CD4-positive, alpha-beta T cell (primary cell): ENCODE results near the gene POR. TPM values are rescaled to one million over a fixed set of nuclear protein-coding genes. Genes with fewer than 3 reads are reported as not detected.
A peak's percentile ranks its signal among the peaks of the same experiment; 100 is the strongest.

Source experiments
- ATAC-seq: fragments of 200-7000 bp; cut with Tn5 transposase; one replicate; pipeline ENCODE4 v1.10.0; 2022; ENCODE audit warnings: mild to moderate bottlenecking; ENCODE audit not compliant: poor library complexity
- CTCF ChIA-PET: fragments of 350-600 bp; sonication (Branson Sonifier 250); formaldehyde crosslinking; loops from one replicate; lab custom pipeline; 2021; ENCODE audit warnings: antibody characterized with exemption, inconsistent platforms; lab: Charles Lee
- POLR2A ChIA-PET: fragments of 350-600 bp; sonication (Branson Sonifier 250); formaldehyde crosslinking; loops from one replicate; lab custom pipeline; 2021; ENCODE audit warnings: antibody characterized with exemption, inconsistent platforms; lab: Charles Lee
- DNase-seq, 14 experiments: peaks; one replicate each; pipeline ENCODE4 v3.0.0-alpha.2; 2013 to 2020; ENCODE audit warnings: mixed read lengths in 2 of 14
- H3K27ac ChIP-seq, 2 donors: one replicate each; pipeline versions ENCODE4 v1.5.1 to v1.7.0; 2013; ENCODE audit warnings: low read length in 2 of 2, low read depth in 1 of 2, mild to moderate bottlenecking in 1 of 2
- H3K27me3 ChIP-seq, 2 experiments: 1 replicate in 1 of 2; 2 replicates in 1 of 2; pipeline versions ENCODE4 v1.6.1 to v1.7.0; 2013; ENCODE audit warnings: low read length in 2 of 2, control low read depth in 1 of 2, mild to moderate bottlenecking in 1 of 2, moderate library complexity in 1 of 2; ENCODE audit not compliant: insufficient read depth in 2 of 2, control insufficient read depth in 1 of 2
- H3K36me3 ChIP-seq: one replicate; pipeline ENCODE4 v1.6.1; 2013; ENCODE audit warnings: low read length, control low read depth; ENCODE audit not compliant: insufficient read depth
- H3K4me1 ChIP-seq: one replicate; pipeline ENCODE4 v1.6.1; 2013; ENCODE audit warnings: low read length, control low read depth; ENCODE audit not compliant: insufficient read depth
- H3K4me3 ChIP-seq: one replicate; pipeline ENCODE4 v1.5.1; 2013; ENCODE audit warnings: mild to moderate bottlenecking, low read length, moderate library complexity
- H3K9me3 ChIP-seq, 2 experiments: 1 replicate in 1 of 2; 2 replicates in 1 of 2; pipeline versions ENCODE4 v1.6.1 to v1.7.0; 2013; ENCODE audit warnings: low read length in 2 of 2, mild to moderate bottlenecking in 2 of 2, control low read depth in 1 of 2, moderate library complexity in 1 of 2; ENCODE audit not compliant: control insufficient read depth in 1 of 2, insufficient read depth in 1 of 2
- H3K27ac Mint-ChIP-seq: one replicate; pipeline ENCODE4 v1.8.0; 2020; ENCODE audit warnings: mixed read lengths
- H3K27me3 Mint-ChIP-seq: one replicate; pipeline ENCODE4 v1.8.0; 2021; ENCODE audit warnings: mixed read lengths
- H3K36me3 Mint-ChIP-seq: one replicate; pipeline ENCODE4 v1.8.0; 2021; ENCODE audit warnings: low read depth, mixed read lengths
- H3K4me1 Mint-ChIP-seq: one replicate; pipeline ENCODE4 v1.8.0; 2021; ENCODE audit warnings: low read depth, mixed read lengths
- H3K4me3 Mint-ChIP-seq: one replicate; pipeline ENCODE4 v1.8.0; 2020; ENCODE audit warnings: mild to moderate bottlenecking, mixed read lengths
- H3K9me3 Mint-ChIP-seq: one replicate; pipeline ENCODE4 v1.8.0; 2020; ENCODE audit warnings: mixed read lengths
- intact Hi-C, 2 experiments: fragments of 100-400 bp; cut with DNase I in 1 of 2; cut with micrococcal nuclease in 1 of 2; formaldehyde crosslinking; loops; one replicate each; pipeline versions ENCODE4 v1.15.1 to v1.9.0; 2023 to 2025; cut with DNase I, micrococcal nuclease
- total RNA-seq, 174 experiments: library from RNA in 2 of 174; stranded (reverse) in 2 of 174; gene quantifications; one replicate each; pipeline ENCODE4 v1.2.3 and lab custom pipeline; 2021 to 2026
- TF ChIP-seq, protein P1 (sequence below): fragments of 200-600 bp; IDR thresholded peaks from one replicate; pipeline ENCODE4 v1.8.0; 2022; ENCODE audit warnings: antibody characterized with exemption, mild to moderate bottlenecking

Gene POR
- total RNA-seq, 2 experiments from 2014 or later, result 44.2 to 54.8 TPM

- H3K9me3 Mint-ChIP-seq, result no peaks in the 10 kb centered on the region
- Histone ChIP-seq H3K36me3 (peaks cover 4% of the 10 kb centered on the region), H3K27ac (no peak overlapping the region), H3K4me1 (peaks cover 63% of the 10 kb centered on the region), H3K9me3 (no peaks in the 10 kb centered on the region), H3K4me3 (no peak overlapping the region), H3K27me3 (no peaks in the 10 kb centered on the region)
- TF ChIP-seq, protein P1, sequence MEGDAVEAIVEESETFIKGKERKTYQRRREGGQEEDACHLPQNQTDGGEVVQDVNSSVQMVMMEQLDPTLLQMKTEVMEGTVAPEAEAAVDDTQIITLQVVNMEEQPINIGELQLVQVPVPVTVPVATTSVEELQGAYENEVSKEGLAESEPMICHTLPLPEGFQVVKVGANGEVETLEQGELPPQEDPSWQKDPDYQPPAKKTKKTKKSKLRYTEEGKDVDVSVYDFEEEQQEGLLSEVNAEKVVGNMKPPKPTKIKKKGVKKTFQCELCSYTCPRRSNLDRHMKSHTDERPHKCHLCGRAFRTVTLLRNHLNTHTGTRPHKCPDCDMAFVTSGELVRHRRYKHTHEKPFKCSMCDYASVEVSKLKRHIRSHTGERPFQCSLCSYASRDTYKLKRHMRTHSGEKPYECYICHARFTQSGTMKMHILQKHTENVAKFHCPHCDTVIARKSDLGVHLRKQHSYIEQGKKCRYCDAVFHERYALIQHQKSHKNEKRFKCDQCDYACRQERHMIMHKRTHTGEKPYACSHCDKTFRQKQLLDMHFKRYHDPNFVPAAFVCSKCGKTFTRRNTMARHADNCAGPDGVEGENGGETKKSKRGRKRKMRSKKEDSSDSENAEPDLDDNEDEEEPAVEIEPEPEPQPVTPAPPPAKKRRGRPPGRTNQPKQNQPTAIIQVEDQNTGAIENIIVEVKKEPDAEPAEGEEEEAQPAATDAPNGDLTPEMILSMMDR, result no peak
- H3K4me3 Mint-ChIP-seq, result peak overlapping the region; percentile 95
- intact Hi-C loops, result loop anchor here in 1 of 2 experiments (2.0 to 10.0 kb wide), 2 partner anchors 78 to 478 kb away; partner anchors contain the start of gene TMEM120A
- DNase-seq, result no peak
- no peak for ATAC-seq
- POLR2A ChIA-PET, result interaction anchor here (1.2 to 3.6 kb wide), 6 partner anchors 8 to 442 kb away, joined by 3 to 46 read pairs (median 13); partner anchors contain the start of genes MDH2, RHBDD2, STYXL1 and TMEM120A
- H3K4me1 Mint-ChIP-seq, result peaks cover 63% of the 10 kb centered on the region
- no peak overlapping the region for H3K27ac Mint-ChIP-seq
- no peaks in the 10 kb centered on the region for H3K27me3 Mint-ChIP-seq
- CTCF ChIA-PET, result interaction anchor here (0.9 kb wide), 1 partner anchor 50 kb away, joined by 3 read pairs; no protein-coding TSS in a partner anchor
- peaks cover 17% of the 10 kb centered on the region for H3K36me3 Mint-ChIP-seq
Observed at GRCh38 chr7:75916685-75917634, 2.0 kb downstream of the POR start.

DNA sequence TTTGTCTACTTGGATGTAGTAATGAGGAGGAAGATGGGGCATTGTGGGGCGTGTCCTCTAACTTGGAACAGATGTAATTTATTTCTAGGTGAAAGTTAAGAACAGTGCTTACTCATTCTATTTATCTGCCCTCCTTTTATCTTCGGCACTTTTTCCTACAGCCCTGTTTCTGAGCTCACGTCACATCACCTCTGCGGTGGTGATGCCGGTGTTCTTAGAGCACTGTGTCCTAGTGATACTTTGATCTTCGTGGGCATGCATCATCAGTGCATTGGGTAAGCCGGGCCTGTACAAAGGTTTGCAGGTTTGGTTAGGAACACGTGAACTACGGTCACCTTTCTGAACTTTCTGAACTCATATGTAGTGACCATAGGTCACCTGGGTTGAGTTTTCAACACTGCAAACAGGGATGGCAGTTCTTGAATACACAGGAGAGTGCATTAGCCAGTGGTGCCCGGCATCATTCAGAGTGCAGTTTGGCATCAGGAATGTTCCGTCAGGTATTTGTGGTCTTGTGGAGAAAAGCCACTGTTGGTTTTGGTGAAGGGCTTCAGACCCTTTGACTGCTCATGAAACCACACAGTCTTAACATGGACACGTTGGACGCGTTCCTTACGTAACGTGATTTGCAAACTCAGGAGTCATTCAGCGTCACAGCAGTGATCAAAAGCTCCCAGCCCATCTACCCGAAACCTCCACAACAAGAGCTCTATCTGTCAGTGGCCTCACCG is 5.6 kb downstream of the POR start:
- Histone ChIP-seq H3K27ac (no peak overlapping the region), H3K27me3 (no peaks in the 10 kb centered on the region), H3K36me3 (peaks cover 4% of the 10 kb centered on the region), H3K4me3 (no peak overlapping the region), H3K9me3 (no peaks in the 10 kb centered on the region), H3K4me1 (peaks cover 48% of the 10 kb centered on the region)
- peaks cover 15% of the 10 kb centered on the region for H3K36me3 Mint-ChIP-seq
- ATAC-seq (peak; percentile 73), DNase-seq (peak in 9 of 14 experiments; percentile 5 to 54 (median 27))
- no peaks in the 10 kb centered on the region for H3K27me3 Mint-ChIP-seq
- TF ChIP-seq, protein P1, result no peak
- CTCF ChIA-PET, result no interaction called here
- peaks cover 46% of the 10 kb centered on the region for H3K4me1 Mint-ChIP-seq
- intact Hi-C loops, result no loop called here
- peak overlapping the region; percentile 2 for H3K4me3 Mint-ChIP-seq
- no peaks in the 10 kb centered on the region for H3K9me3 Mint-ChIP-seq
- POLR2A ChIA-PET, result no interaction called here
- H3K27ac Mint-ChIP-seq, result no peak overlapping the region

- no peak overlapping the region for H3K27ac Mint-ChIP-seq
- H3K4me1 Mint-ChIP-seq, result peaks cover 37% of the 10 kb centered on the region
- CTCF ChIA-PET, result no interaction called here
Observed at GRCh38 chr7:75921479-75921878, 6.5 kb downstream of the POR start.

More at GRCh38 chr7:75921479-75921878, 6.5 kb downstream of the POR start:
- ATAC-seq (no peak), DNase-seq (no peak)
- Mint-ChIP-seq H3K9me3 (no peaks in the 10 kb centered on the region), H3K36me3 (peaks cover 11% of the 10 kb centered on the region), H3K4me3 (no peak overlapping the region), H3K27me3 (no peaks in the 10 kb centered on the region)
- peaks cover 39% of the 10 kb centered on the region for H3K4me1 ChIP-seq
- TF ChIP-seq, protein P1, result no peak
- H3K27me3 ChIP-seq, result no peaks in the 10 kb centered on the region
- intact Hi-C loops, result no loop called here
- H3K4me3 ChIP-seq, result no peak overlapping the region
- peaks cover 4% of the 10 kb centered on the region for H3K36me3 ChIP-seq
- H3K27ac ChIP-seq, result no peak overlapping the region
- POLR2A ChIA-PET, result no interaction called here
- H3K9me3 ChIP-seq, result no peaks in the 10 kb centered on the region
